ENCODE results near the gene GPR161.
A peak's percentile ranks its signal among the peaks of the same experiment; 100 is the strongest.

GPR161 gene

GRCh38 chr1:168112673-168113305 lies 23.9 kb downstream of the GPR161 start:
- peak; percentile 78 for FAIRE-seq
- peak; percentile 83 for DNase-seq (ENCODE audit: low spot score)

GRCh38 chr1:168110896-168111545 lies 25.7 kb downstream of the GPR161 start:
- DNase-seq (ENCODE audit: low spot score) (no peak), FAIRE-seq (no peak)

- DNase-seq (ENCODE audit: low spot score) (no peak), FAIRE-seq (no peak)
Observed at GRCh38 chr1:168106274-168106673, 30.5 kb downstream of the GPR161 start.

GRCh38 chr1:168105846-168106245 lies 30.9 kb downstream of the GPR161 start:
- no peak for DNase-seq (ENCODE audit: low spot score)
- no peak for FAIRE-seq

GRCh38 chr1:168104535-168104934 lies 32.2 kb downstream of the GPR161 start:
- no peak for DNase-seq (ENCODE audit: low spot score)
- FAIRE-seq: no peak

GRCh38 chr1:168102487-168102886 lies 34.2 kb downstream of the GPR161 start:
- no peak for FAIRE-seq

GRCh38 chr1:168101336-168101735 lies 35.4 kb downstream of the GPR161 start:
- FAIRE-seq (no peak), DNase-seq (ENCODE audit: low spot score) (no peak)

More at GRCh38 chr1:168102487-168102886, 34.2 kb downstream of the GPR161 start:
- no peak for DNase-seq (ENCODE audit: low spot score)

- DNase-seq (ENCODE audit: low spot score) (no peak), FAIRE-seq (no peak)
Observed at GRCh38 chr1:168100315-168101002, 36.3 kb downstream of the GPR161 start.

GRCh38 chr1:168099337-168099801 lies 37.4 kb downstream of the GPR161 start:
- DNase-seq (ENCODE audit: low spot score) (no peak), FAIRE-seq (no peak)

- DNase-seq (ENCODE audit: low spot score) (no peak), FAIRE-seq (no peak)
Observed at GRCh38 chr1:168098534-168099320, 38.0 kb downstream of the GPR161 start.

- FAIRE-seq: no peak
- DNase-seq (ENCODE audit: low spot score): no peak
Observed at GRCh38 chr1:168097921-168098528, 38.7 kb downstream of the GPR161 start.

- DNase-seq (ENCODE audit: low spot score) (no peak), FAIRE-seq (no peak)
Observed at GRCh38 chr1:168096296-168097165, 40.2 kb downstream of the GPR161 start.

- FAIRE-seq (no peak), DNase-seq (ENCODE audit: low spot score) (no peak)
Observed at GRCh38 chr1:168095476-168095875, 41.3 kb downstream of the GPR161 start.

- no peak for FAIRE-seq
- DNase-seq (ENCODE audit: low spot score): no peak
Observed at GRCh38 chr1:168093616-168094015, 43.1 kb downstream of the GPR161 start.

- DNase-seq (ENCODE audit: low spot score): no peak
- no peak for FAIRE-seq
Observed at GRCh38 chr1:168092566-168093355, 44.0 kb downstream of the GPR161 start.

GRCh38 chr1:168091720-168092550 lies 44.8 kb downstream of the GPR161 start:
- no peak for FAIRE-seq

GRCh38 chr1:168091063-168091462 lies 45.7 kb downstream of the GPR161 start:
- no peak for DNase-seq (ENCODE audit: low spot score)
- no peak for FAIRE-seq

More at GRCh38 chr1:168091720-168092550, 44.8 kb downstream of the GPR161 start:
- DNase-seq (ENCODE audit: low spot score): no peak

- DNase-seq (ENCODE audit: low spot score) (no peak), FAIRE-seq (no peak)
Observed at GRCh38 chr1:168090395-168090794, 46.3 kb downstream of the GPR161 start.

- DNase-seq (ENCODE audit: low spot score) (no peak), FAIRE-seq (no peak)
Observed at GRCh38 chr1:168089979-168090337, 46.8 kb downstream of the GPR161 start.

All from RCC 7860 (cell line).